SH-SY5Y (cell line): Measurements from ENCODE around the gene ACE.

ENCODE experiments used
- GATA2 ChIP-seq: IDR thresholded peaks from 2 replicates; pipeline ENCODE4 v1.6.1; 2011; ENCODE audit warnings: mild to moderate bottlenecking, low read depth, low read length
- GATA3 ChIP-seq: IDR thresholded peaks from 2 replicates; pipeline ENCODE4 v1.6.1; 2011; ENCODE audit warnings: low read depth, mild to moderate bottlenecking, low read length, moderate library complexity

GRCh38 chr17:63445571-63445953 lies 31.3 kb upstream of the ACE start:
- TF ChIP-seq GATA3 = no peak
- no peak for TF ChIP-seq GATA2
